ENCODE results near the gene RPL37.

RPL37 gene

GRCh38 chr5:40779561-40779960 lies 55.5 kb downstream of the RPL37 start:
- H3K27ac ChIP-seq, result no peak overlapping the region
- no peak for TF ChIP-seq CTCF (conservative IDR thresholded peaks at IDR 0.05)
- TF ChIP-seq ZFX (IDR thresholded peaks at IDR 0.05), result no peak

GRCh38 chr5:40778133-40778532 lies 56.9 kb downstream of the RPL37 start:
- H3K27ac ChIP-seq, result peak overlapping the region; percentile 0; the same call in 1 of the 2 replicates
- TF ChIP-seq CTCF (conservative IDR thresholded peaks at IDR 0.05) (no peak), ZFX (IDR thresholded peaks at IDR 0.05) (no peak)

- peak overlapping the region; percentile 36; the same call in 1 of the 2 replicates for H3K27ac ChIP-seq
- TF ChIP-seq CTCF (conservative IDR thresholded peaks at IDR 0.05) (no peak), ZFX (IDR thresholded peaks at IDR 0.05) (no peak)
These were observed 58.4 kb downstream of the RPL37 start for GRCh38 chr5:40776658-40776977.

GRCh38 chr5:40775846-40776657 lies 59.0 kb downstream of the RPL37 start:
- H3K27ac ChIP-seq, result peak overlapping the region; percentile 27; the same call in 1 of the 2 replicates
- TF ChIP-seq ZFX (IDR thresholded peaks at IDR 0.05), result no peak

Data from C4-2B (cell line).